DOHH2 (cell line): ENCODE results near the gene XNDC1N.

Experiments
- H3F3A ChIP-seq: fragments of 200-600 bp; sonication (generic), shearing (Covaris generic); 2 replicates; pipeline ENCODE4 v1.6.0; 2016; ENCODE audit warnings: antibody characterized with exemption, mild to moderate bottlenecking; ENCODE audit not compliant: control insufficient read depth, insufficient read depth
- H3K27ac ChIP-seq: fragments of 200-600 bp; sonication (generic); 2 replicates; pipeline ENCODE4 v1.5.1; 2014; ENCODE audit warnings: low read depth, mild to moderate bottlenecking, low read length, moderate library complexity
- H3K27me3 ChIP-seq: fragments of 200-600 bp; sonication (generic); 2 replicates; pipeline ENCODE4 v1.6.1; 2014; ENCODE audit warnings: mild to moderate bottlenecking, low read length, mixed read lengths; ENCODE audit not compliant: control insufficient read depth
- H3K36me3 ChIP-seq: fragments of 200-600 bp; sonication (generic); 2 replicates; pipeline ENCODE4 v1.6.1; 2014; ENCODE audit warnings: mild to moderate bottlenecking, low read length, moderate library complexity, mixed read lengths; ENCODE audit not compliant: control insufficient read depth
- H3K4me1 ChIP-seq: fragments of 200-600 bp; sonication (generic); 2 replicates; pipeline ENCODE4 v1.6.1; 2014; ENCODE audit warnings: mild to moderate bottlenecking, low read length, mixed read lengths; ENCODE audit not compliant: control insufficient read depth
- H3K4me2 ChIP-seq: fragments of 200-600 bp; sonication (generic); 2 replicates; pipeline ENCODE4 v1.6.0; 2014; ENCODE audit warnings: mild to moderate bottlenecking, low read length, moderate library complexity
- H3K4me3 ChIP-seq: fragments of 200-600 bp; sonication (generic); 2 replicates; pipeline ENCODE4 v1.5.1; 2014; ENCODE audit warnings: mild to moderate bottlenecking, low read length, mixed read lengths
- H3K79me2 ChIP-seq: fragments of 200-600 bp; sonication (generic); 2 replicates; pipeline ENCODE4 v1.6.1; 2014; ENCODE audit warnings: mild to moderate bottlenecking, low read length, mixed read lengths; ENCODE audit not compliant: control insufficient read depth
- H3K9me2 ChIP-seq: fragments of 200-600 bp; sonication (generic); replicated peaks from 2 replicates; pipeline ENCODE4 v1.6.1; 2014; ENCODE audit warnings: mild to moderate bottlenecking, low read length, mixed read lengths; ENCODE audit not compliant: control insufficient read depth
- H3K9me3 ChIP-seq: fragments of 200-600 bp; sonication (generic); 2 replicates; pipeline ENCODE4 v1.6.1; 2014; ENCODE audit warnings: antibody characterized with exemption, low read length, mixed read lengths; ENCODE audit not compliant: control insufficient read depth, insufficient read depth
- H4K20me1 ChIP-seq: fragments of 200-600 bp; sonication (generic); 2 replicates; pipeline ENCODE4 v1.6.0; 2014; ENCODE audit warnings: low read depth, mild to moderate bottlenecking, antibody characterized with exemption, low read length, moderate library complexity; ENCODE audit not compliant: control insufficient read depth, insufficient read depth
- CTCF ChIP-seq: fragments of 200-600 bp; sonication (generic); IDR thresholded peaks from one replicate; pipeline ENCODE4 v1.5.1; 2014; ENCODE audit warnings: antibody characterized with exemption, mild to moderate bottlenecking, low read depth, low read length; ENCODE audit not compliant: poor library complexity, severe bottlenecking
- EZH2phosphoT487 ChIP-seq: fragments of 200-600 bp; sonication (generic); IDR thresholded peaks from 2 replicates; pipeline ENCODE4 v1.6.1; 2017; ENCODE audit warnings: borderline replicate concordance, mild to moderate bottlenecking, antibody characterized with exemption, low read length, moderate library complexity, mixed read lengths

Gene XNDC1N

GRCh38 chr11:71963468-71963867 is 35.1 kb upstream of the XNDC1N start:
- H3K4me2 ChIP-seq: no peak overlapping the region
- 0 out of 2 replicates have a peak, but pooled peaks cover 3% of the 10 kb centered on the region for H3F3A ChIP-seq
- H3K9me2 ChIP-seq: no peaks in the 10 kb centered on the region
- H3K27me3 ChIP-seq: no peaks in the 10 kb centered on the region
- no peak overlapping the region for H3K27ac ChIP-seq
- peaks cover 9% of the 10 kb centered on the region for H3K4me1 ChIP-seq
- H4K20me1 ChIP-seq: no peaks in the 10 kb centered on the region
- TF ChIP-seq EZH2phosphoT487: no peak
- TF ChIP-seq CTCF: no peak
- H3K9me3 ChIP-seq: peaks cover 3% of the 10 kb centered on the region; the same call in 1 of the 2 replicates
- H3K79me2 ChIP-seq: no peaks in the 10 kb centered on the region
- no peak overlapping the region for H3K4me3 ChIP-seq
- H3K36me3 ChIP-seq: peaks cover 34% of the 10 kb centered on the region

GRCh38 chr11:71962428-71963038 is 34.1 kb upstream of the XNDC1N start:
- H3K9me3 ChIP-seq: peaks cover 3% of the 10 kb centered on the region; the same call in 1 of the 2 replicates
- H3K36me3 ChIP-seq: peaks cover 29% of the 10 kb centered on the region
- H3K27ac ChIP-seq: no peak overlapping the region
- no peak for TF ChIP-seq EZH2phosphoT487
- TF ChIP-seq CTCF: no peak
- 0 out of 2 replicates have a peak, but pooled peaks cover 3% of the 10 kb centered on the region for H3F3A ChIP-seq
- H3K79me2 ChIP-seq: no peaks in the 10 kb centered on the region
- H3K4me3 ChIP-seq: no peak overlapping the region
- H3K9me2 ChIP-seq: no peaks in the 10 kb centered on the region
- no peak overlapping the region for H3K4me2 ChIP-seq
- no peaks in the 10 kb centered on the region for H4K20me1 ChIP-seq
- H3K27me3 ChIP-seq: no peaks in the 10 kb centered on the region
- peaks cover 9% of the 10 kb centered on the region for H3K4me1 ChIP-seq

- Histone ChIP-seq H3K9me3 (peaks cover 3% of the 10 kb centered on the region; the same call in 1 of the 2 replicates), H3K9me2 (no peaks in the 10 kb centered on the region), H3K4me3 (no peak overlapping the region), H3K36me3 (peaks cover 12% of the 10 kb centered on the region), H4K20me1 (peaks cover 4% of the 10 kb centered on the region), H3F3A (no peaks in the 10 kb centered on the region), H3K79me2 (peaks cover 26% of the 10 kb centered on the region), H3K4me2 (no peak overlapping the region), H3K4me1 (peaks cover 13% of the 10 kb centered on the region), H3K27me3 (no peaks in the 10 kb centered on the region), H3K27ac (no peak overlapping the region)
- TF ChIP-seq CTCF (no peak), EZH2phosphoT487 (no peak)
These were observed 27.6 kb upstream of the XNDC1N start for GRCh38 chr11:71955898-71956456.
